ENCODE results near the gene DNA2.

DNA2 gene

GRCh38 chr10:68463365-68464093 lies 8.2 kb downstream of the DNA2 start:
- ATAC-seq, result no peak
- TF ChIP-seq GLIS3 (CRISPR knock-in tag; IDR thresholded peaks at IDR 0.05), result no peak
- TF ChIP-seq ZC3H10 (CRISPR knock-in tag; IDR thresholded peaks at IDR 0.05), result no peak
- no peak for TF ChIP-seq ZFP30 (CRISPR knock-in tag; IDR thresholded peaks at IDR 0.05)

- no peak for ATAC-seq
- TF ChIP-seq PPARA (CRISPR knock-in tag; IDR thresholded peaks at IDR 0.05; ENCODE audit: borderline replicate concordance) (no peak), ZC3H10 (CRISPR knock-in tag; IDR thresholded peaks at IDR 0.05) (no peak), CREB5 (CRISPR knock-in tag; IDR thresholded peaks at IDR 0.05; ENCODE audit: low read depth) (no peak), ZFP30 (CRISPR knock-in tag; IDR thresholded peaks at IDR 0.05) (no peak), ZNF565 (CRISPR knock-in tag; conservative IDR thresholded peaks at IDR 0.05; ENCODE audit: low read depth) (no peak), CSDC2 (CRISPR knock-in tag; IDR thresholded peaks at IDR 0.05) (no peak), POU6F1 (CRISPR knock-in tag; IDR thresholded peaks at IDR 0.05; ENCODE audit: borderline replicate concordance, low read depth) (no peak), GLIS3 (CRISPR knock-in tag; IDR thresholded peaks at IDR 0.05) (no peak), SNAI2 (CRISPR knock-in tag; IDR thresholded peaks at IDR 0.05) (no peak), PATZ1 (CRISPR knock-in tag; IDR thresholded peaks at IDR 0.05; ENCODE audit: borderline replicate concordance) (no peak), ISL1 (CRISPR knock-in tag; IDR thresholded peaks at IDR 0.05) (no peak), ZFP3 (CRISPR knock-in tag; IDR thresholded peaks at IDR 0.05) (no peak), RARB (CRISPR knock-in tag; IDR thresholded peaks at IDR 0.05) (no peak)
Observed at GRCh38 chr10:68462536-68462935, 9.2 kb downstream of the DNA2 start.

- ATAC-seq, result no peak
- no peak for TF ChIP-seq CSDC2 (CRISPR knock-in tag; IDR thresholded peaks at IDR 0.05)
- TF ChIP-seq ESRRG (CRISPR knock-in tag; IDR thresholded peaks at IDR 0.05), result no peak
- TF ChIP-seq ZFP30 (CRISPR knock-in tag; IDR thresholded peaks at IDR 0.05), result no peak
- TF ChIP-seq TCF4 (CRISPR knock-in tag; IDR thresholded peaks at IDR 0.05; ENCODE audit: borderline replicate concordance), result no peak
- TF ChIP-seq PPARA (CRISPR knock-in tag; IDR thresholded peaks at IDR 0.05; ENCODE audit: borderline replicate concordance), result no peak
- no peak for TF ChIP-seq TSHZ2 (CRISPR knock-in tag; IDR thresholded peaks at IDR 0.05)
- TF ChIP-seq ZNF70 (CRISPR knock-in tag; IDR thresholded peaks at IDR 0.05), result no peak
- TF ChIP-seq ZC3H10 (CRISPR knock-in tag; IDR thresholded peaks at IDR 0.05), result no peak
Observed at GRCh38 chr10:68461032-68461431, 10.7 kb downstream of the DNA2 start.

GRCh38 chr10:68449698-68450097 lies 22.1 kb downstream of the DNA2 start:
- peak; percentile 47; the same call in 1 of the 3 replicates for ATAC-seq

- no peak for ATAC-seq
- TF ChIP-seq TOX (CRISPR knock-in tag; IDR thresholded peaks at IDR 0.05; ENCODE audit: borderline replicate concordance) (no peak), OSR1 (CRISPR knock-in tag; IDR thresholded peaks at IDR 0.05) (no peak), PPARA (CRISPR knock-in tag; IDR thresholded peaks at IDR 0.05; ENCODE audit: borderline replicate concordance) (no peak), CSRNP3 (CRISPR knock-in tag; IDR thresholded peaks at IDR 0.05) (no peak), ZFP30 (CRISPR knock-in tag; IDR thresholded peaks at IDR 0.05) (no peak), SNAI2 (CRISPR knock-in tag; IDR thresholded peaks at IDR 0.05) (no peak), ISL1 (CRISPR knock-in tag; IDR thresholded peaks at IDR 0.05) (no peak), ARNTL (CRISPR knock-in tag; IDR thresholded peaks at IDR 0.05; ENCODE audit: borderline replicate concordance, low read depth) (no peak), ZNF565 (CRISPR knock-in tag; conservative IDR thresholded peaks at IDR 0.05; ENCODE audit: low read depth) (no peak), TSHZ2 (CRISPR knock-in tag; IDR thresholded peaks at IDR 0.05) (no peak), GLIS3 (CRISPR knock-in tag; IDR thresholded peaks at IDR 0.05) (no peak), ZFP3 (CRISPR knock-in tag; IDR thresholded peaks at IDR 0.05) (no peak)
Observed at GRCh38 chr10:68446179-68446578, 25.6 kb downstream of the DNA2 start.
